GM18870 (cell line): ENCODE measurements around the gene BCL2L12.

ENCODE experiments used
- ATAC-seq: cut with Tn5 transposase; IDR thresholded peaks from one replicate; pipeline ENCODE4 v1.9.1; 2021; ENCODE audit warnings: moderate library complexity; ENCODE audit not compliant: unreplicated experiment

BCL2L12 gene

DNA sequence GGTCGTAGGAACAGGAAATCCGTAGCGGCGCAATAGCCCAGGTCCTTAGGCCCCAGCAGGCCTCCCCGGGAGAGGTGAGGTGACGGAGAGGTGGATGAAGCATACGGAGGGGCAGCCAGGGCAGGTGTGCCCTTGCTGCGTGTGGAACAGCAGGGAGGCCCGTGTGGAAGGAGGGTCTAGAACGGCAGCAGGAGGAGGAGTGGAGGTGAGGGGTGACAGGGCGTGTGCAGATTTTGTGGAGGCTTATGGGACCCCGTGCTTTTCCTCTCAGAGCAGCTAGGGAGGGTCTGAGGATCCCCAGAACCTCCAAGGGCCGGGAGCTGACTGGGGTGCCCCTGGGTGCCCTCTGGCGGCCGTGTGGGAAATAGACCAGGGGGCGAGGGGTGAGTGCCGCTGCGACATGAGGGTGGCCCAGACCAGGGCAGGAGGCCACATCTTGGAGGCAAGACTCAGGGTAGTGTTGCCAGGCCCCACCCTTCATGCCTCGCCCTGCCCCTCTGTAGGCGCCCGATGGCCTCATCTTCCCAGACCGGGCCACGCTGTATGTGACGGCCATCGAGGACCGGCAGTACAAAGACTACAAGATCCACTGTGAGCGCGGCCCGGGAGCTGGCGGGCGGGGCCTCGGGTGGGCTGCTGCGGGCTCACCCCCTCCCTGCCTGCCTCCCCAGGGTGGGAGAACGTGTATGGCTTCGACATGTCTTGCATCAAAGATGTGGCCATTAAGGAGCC lies 18.7 kb downstream of the BCL2L12 start:
- ATAC-seq, result no peak

DNA sequence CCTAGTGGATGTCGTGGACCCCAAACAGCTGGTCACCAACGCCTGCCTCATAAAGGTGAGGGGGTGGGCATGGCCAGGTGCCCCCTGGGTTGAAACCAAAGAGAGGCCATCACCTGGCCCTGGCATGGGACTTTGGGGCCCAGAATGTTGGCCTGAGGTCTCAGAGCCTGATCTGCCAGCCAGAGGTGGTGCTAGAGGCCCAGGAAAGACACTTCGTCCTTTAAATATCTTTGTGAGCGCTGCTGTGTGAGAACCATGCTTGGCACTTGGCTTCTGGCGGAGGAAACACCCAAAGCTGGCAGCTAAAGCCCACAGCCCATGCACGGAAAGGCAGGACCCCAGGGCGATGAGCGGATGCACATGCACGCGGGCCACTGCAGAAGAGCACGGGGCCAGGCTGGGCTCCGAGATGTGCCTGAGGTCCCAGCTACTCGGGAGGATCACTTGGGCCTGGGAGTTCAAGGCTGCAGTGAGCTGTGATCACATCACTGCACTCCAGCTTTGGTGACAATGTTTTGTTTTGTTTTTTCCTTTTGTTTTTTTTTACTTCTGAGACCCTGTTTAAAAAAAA lies 19.3 kb downstream of the BCL2L12 start:
- no peak for ATAC-seq

- no peak for ATAC-seq
Observed at GRCh38 chr19:49685845-49686332, 20.2 kb downstream of the BCL2L12 start.

GRCh38 chr19:49686503-49687088 lies 20.9 kb downstream of the BCL2L12 start:
- no peak for ATAC-seq

DNA sequence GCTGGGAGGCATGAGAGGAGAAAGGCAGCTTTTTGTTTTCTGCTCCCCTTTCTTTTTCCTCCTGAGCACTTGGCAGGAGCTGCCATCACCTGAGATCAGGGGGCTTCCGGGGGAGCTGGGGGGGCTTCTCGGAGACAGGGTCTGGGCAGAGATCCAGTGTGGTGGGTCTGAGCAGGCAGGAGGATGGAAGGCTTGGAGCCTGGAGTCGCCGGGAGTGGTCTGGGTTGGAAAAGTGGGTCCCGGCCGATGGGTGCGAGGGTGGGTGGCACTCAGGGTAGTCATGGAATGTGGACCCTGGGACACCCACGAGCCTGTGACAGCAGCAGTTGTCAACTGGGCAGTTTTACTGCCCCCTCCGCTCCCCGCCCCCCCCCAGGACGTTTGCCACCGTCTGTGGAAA lies 21.4 kb downstream of the BCL2L12 start:
- no peak for ATAC-seq

- no peak for ATAC-seq
Observed at GRCh38 chr19:49687566-49688316, 22.0 kb downstream of the BCL2L12 start.

GRCh38 chr19:49688531-49689132 lies 22.9 kb downstream of the BCL2L12 start:
- no peak for ATAC-seq

DNA sequence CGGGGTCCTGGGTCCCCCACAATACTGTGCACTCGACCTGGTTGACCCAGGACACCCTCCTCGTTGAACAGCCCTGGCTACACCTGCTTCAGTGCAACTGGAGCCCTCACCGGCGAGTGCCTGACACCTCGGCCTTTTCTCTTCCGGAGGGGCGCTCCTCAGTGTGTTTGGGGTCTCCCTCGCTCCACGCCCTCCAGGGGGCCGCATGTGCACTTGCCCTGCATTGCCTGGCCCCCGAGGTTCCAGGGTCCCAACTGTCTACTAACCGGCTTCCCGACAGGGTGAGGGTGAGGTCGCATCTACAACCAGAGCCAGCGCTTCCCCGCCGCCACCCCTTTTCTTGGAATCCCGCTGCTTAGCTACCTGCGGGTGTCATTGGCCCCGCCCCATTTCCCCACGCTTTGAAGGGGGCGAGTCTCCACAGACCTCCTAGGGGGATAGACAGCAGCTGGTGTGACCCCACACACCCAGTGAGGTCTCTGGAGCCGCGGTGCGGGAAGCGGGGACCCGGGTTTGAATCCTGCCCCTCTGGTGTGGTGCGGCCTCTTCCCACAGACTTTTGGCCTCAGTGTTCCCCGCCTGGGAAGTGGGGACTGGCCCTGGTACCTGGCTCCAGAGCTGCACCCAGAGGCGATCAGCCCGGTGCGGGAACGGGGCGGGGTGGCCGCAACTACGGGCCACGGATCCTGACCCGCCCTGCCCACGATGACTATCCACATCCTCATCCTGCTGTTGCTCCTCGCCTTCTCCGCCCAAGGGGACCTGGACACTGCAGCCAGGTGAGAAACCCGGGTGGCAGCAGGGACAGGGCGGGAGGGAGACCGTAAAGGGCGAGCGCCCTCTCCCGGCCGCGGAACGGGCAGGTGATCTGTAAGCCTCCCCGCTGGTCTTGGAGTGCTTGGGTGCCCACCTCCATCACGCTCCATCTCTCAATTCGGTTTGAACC lies 23.7 kb downstream of the BCL2L12 start, which contains the start of gene ADM5:
Gene ADM5, plus strand, starts transcription at position 462 of the 946 bp plus-strand sequence. Its CDS starts 244 bp downstream, at position 706.
- ATAC-seq, result no peak

GRCh38 chr19:49690079-49690655 lies 24.4 kb downstream of the BCL2L12 start:
- ATAC-seq, result no peak

DNA sequence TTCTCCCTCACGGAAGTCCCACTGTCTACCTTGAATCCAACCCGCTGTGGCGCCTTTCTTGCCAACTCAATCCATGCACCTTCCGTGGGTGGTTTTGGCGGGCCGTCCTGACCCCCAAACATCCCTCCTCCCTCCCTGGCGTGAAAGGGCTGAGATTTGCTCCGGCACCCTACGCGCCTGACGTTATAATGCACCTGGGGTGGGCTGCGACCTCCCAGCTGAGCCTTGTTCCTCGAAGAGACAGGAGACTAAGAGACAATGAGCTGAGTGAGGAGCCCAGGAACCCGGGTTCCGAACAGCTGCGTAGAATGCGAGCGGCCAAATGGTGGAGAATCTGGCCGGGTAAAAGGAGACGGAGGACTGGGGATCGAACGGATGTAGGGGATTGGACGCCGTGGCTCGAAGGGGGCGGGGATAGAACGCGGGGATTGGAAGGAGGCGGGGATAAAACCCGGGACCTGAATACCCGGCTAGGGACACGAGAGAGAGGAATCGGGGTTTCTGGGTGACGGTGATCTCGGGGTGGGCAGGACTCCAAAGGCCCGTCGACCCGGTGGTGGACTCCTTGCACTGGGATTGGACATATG lies 25.0 kb downstream of the BCL2L12 start, which contains the start of gene CPT1C:
Gene CPT1C, plus strand, starts transcription at position 461 of the 587 bp plus-strand sequence. CDS start 1,137 bp downstream, outside the sequence.
- ATAC-seq, result no peak

DNA sequence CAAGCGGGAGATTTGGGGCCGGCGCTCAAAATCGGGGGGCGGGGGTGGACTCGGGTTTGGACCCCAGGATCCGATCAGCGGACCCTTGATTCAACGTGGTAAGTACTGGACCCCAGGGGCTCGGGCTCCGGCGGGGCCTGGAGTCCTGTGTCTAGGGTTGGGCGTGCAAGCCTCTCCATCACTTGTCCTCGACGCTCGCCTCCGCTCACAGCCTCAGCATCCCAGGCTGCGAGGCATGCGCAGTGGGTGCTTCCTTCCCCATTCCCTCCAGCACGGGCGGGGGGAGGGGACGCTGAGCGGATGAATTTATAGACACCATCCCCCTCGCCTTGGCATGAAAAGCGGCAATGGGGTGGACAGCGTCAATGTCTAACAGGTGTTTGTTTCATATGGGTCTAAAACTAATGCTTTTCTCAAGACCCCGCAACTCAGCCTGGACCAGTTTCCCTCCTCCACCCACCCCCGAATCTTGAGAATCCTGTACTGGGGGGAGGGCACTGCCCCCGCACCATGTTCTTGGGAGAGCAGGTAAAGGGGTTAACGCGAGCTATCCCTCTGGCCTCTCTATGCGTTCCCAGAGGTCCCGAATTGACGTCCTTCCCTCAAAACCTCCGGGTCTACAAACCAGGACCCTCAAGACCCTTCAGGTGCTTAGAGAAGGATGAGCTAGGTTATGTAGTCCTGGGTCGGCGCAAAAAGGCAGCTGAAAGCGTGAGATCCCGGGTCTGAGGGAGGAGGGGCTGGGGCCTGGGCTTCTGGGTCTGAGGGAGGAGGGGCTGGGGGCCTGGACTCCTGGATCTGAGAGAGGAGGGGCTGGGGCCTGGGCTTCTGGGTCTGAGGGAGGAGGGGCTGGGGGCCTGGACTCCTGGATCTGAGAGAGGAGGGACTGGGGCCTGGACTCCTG lies 25.8 kb downstream of the BCL2L12 start:
- no peak for ATAC-seq

- ATAC-seq, result no peak
Observed at GRCh38 chr19:49692147-49692506, 26.4 kb downstream of the BCL2L12 start.

- ATAC-seq, result no peak
Observed at GRCh38 chr19:49696115-49696514, 30.4 kb downstream of the BCL2L12 start.

GRCh38 chr19:49696865-49697264 lies 31.1 kb downstream of the BCL2L12 start:
- ATAC-seq, result no peak

DNA sequence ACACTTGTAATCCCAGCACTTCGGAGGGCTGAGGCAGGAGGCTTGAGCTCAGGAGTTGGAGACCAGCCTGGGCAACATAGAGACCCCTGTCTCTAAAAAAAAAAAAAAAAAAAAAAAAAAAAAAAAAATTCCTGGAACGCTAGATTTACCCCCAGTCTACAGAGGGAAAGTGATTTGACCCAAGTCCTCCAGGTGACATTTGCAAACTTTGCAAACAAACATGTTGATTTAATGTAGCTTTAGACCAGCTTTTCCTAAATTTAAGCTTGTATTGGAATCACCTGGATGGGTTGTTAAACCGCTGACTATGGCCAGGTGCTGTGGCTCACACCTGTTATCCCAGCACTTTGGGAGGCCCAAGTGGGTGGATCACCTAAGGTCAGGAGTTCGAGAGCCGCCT lies 33.6 kb downstream of the BCL2L12 start:
- no peak for ATAC-seq

DNA sequence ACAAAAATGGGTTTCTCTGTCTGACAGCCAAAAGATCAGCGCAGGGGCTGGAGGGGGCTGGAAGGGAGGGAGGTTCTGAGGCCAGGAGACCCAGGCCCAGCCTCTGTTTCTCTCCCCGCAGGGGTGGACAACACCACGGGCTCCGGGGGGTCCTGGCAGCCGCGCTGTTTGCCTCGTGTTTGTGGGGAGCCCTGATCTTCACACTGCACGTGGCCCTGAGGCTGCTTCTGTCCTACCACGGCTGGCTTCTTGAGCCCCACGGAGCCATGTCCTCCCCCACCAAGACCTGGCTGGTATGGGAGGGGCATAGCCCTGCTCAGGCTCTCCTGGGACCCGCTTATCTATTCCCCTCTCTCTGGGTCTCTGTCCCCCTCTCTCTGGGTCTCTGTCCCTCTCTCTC lies 34.8 kb downstream of the BCL2L12 start:
- ATAC-seq, result no peak

- ATAC-seq, result no peak
Observed at GRCh38 chr19:49701271-49701786, 35.6 kb downstream of the BCL2L12 start.
